GM18519 (cell line): Measurements from ENCODE around the gene VSIR.

Experiments
- ATAC-seq: cut with Tn5 transposase; IDR thresholded peaks from one replicate; pipeline ENCODE4 v1.9.1; 2021; ENCODE audit warnings: mild to moderate bottlenecking, moderate library complexity; ENCODE audit not compliant: unreplicated experiment, low FRiP score

Gene VSIR

DNA sequence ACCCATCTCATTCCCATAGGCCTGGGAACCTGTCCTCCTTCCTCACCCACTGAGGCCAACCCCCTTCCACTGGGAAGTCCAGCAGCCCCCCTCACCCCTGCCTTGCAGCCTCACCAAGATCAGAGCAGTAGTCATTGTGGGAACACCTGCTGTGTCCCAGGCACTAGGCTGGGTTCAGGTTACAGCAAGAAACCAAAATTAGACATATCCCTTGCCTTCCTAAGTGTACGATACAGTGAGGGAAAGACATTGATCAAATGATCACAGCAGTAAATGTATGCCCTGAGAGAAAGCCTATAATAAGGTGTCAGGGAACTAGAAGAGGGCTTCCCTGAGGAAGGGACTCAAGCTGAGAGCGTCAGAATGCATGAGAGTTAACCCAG lies 36.8 kb downstream of the VSIR start:
- no peak for ATAC-seq

DNA sequence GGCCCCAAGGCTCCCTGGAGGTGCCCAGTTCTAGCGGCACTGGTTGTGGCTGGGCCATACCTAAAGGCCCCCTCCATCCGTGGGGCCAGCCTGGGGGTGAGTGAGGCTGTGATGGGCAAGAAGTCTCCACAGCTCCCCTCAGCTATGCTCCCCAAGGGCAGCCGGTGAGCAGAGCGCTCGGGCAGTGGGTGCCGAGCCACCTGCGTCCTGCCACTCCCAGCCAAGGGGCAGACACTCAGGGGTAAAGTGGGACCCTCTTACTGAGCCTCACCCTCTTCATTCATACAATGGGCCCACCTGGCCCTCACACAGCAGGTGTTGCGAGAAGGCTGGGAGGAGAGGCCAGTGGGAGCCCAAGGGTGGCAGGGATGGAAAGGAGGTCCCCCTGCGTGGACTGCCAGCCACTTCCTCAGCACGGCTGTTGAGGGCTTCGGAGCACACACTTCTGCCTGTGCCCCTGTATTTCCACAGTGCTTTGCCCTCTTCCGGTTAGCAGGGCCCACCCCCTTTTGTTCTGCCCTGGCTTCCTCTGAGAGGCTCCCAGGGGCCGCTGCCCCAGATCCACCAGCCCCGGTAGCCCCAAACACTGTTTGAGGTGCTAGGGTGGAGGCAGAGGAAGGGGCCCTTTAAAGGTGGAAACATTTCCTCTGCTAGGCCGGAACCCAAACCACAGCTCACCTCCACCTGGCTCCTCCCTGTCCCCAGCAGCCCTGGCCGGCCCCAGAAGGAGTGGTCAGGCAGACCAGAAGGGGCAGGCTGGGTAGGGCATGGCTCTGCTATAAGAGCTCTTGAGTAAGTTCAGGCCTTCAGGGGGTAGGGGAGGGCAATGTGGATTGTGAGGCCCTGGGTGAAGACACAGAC lies 37.4 kb downstream of the VSIR start:
- ATAC-seq: no peak

GRCh38 chr10:71734797-71735196 lies 38.5 kb downstream of the VSIR start:
- ATAC-seq: no peak

DNA sequence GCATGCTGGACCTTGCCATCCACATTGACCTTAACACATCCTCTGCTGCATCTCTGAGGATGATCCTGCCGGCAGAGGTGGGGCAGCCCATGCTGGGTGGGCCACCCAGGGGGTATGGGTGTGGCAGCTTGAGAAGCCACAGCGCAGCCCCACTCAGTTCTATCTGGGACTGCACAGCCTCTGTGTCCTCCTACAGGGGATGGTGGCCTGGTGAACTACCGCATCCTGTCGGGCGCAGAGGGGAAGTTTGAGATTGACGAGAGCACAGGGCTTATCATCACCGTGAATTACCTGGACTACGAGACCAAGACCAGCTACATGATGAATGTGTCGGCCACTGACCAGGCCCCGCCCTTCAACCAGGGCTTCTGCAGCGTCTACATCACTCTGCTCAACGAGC lies 41.5 kb downstream of the VSIR start:
- ATAC-seq: no peak

DNA sequence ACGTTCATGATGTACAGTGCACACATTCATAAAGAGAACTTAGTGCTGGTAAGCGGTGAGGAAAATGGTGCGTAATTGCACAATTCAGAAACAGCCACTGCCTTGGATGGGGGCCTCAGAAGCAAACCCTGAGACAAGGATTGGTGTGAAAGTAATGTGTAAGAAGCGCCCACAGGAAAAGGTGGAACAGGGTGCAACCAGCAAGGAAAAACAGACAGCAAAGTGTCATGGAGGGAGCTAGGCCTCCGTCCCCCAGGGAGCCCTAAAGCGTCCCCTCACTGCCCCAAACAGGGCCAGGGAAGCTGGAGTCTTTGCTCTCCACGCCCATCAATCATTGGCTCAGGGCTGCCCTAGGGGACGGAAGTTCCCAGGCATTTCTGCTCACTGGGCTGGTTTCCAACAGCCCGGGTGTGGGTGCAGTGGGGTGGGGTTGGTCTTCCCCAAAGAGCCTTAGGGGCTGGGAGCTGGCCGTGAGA lies 44.1 kb downstream of the VSIR start:
- no peak for ATAC-seq

DNA sequence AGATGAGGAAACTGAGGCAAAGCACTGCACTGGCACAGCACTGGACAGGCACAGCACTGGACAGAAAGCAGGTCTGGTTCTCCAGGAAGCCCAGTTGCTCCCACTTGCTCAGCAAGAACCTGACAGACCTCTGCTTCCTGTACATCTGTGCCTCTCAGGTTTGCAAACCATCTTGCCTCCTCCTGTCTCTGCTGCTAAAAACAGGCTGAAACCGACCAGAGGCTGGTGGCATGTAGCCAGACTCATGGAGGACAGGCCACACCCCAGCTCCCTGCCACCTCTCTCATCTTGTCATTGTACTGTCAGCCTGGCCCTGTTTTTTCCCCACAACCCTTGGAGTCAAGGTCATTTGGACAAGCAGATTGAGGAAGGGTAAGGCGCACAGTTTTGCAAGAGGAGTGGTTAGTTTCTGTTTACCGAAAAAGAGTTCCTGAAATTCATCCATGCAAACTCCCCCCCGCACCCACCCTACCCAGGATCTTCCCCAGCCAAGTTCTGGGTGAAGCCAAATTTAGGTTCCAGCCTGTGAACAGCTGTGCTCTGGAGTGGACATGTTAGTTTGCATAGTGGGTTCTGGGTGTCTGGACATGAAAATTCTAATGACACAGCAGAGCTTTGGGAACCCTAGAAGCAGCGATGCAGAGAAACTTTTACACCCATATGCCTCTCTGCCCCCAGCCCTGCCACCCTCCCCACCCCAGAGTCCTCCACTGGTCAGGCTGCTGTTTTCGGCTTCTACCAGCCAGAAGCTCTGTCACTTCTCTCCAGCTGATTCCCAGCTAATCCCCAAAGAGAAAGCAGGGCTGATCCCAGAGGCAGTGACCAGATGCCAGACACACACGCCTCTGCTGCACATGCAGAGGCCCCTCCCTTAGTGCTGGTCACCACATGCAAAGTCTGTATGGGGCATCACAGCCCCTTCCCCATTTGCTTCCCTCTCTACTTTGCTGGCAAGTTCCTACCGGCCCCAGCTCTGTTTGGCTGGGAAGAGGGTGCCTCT lies 45.3 kb downstream of the VSIR start:
- no peak for ATAC-seq

- ATAC-seq: no peak
These were observed 46.1 kb downstream of the VSIR start for GRCh38 chr10:71727105-71727737.

GRCh38 chr10:71726580-71727104 lies 46.7 kb downstream of the VSIR start:
- no peak for ATAC-seq

GRCh38 chr10:71725998-71726579 lies 47.2 kb downstream of the VSIR start:
- no peak for ATAC-seq

- ATAC-seq: no peak
These were observed 48.1 kb downstream of the VSIR start for GRCh38 chr10:71725249-71725648.

- ATAC-seq: no peak
These were observed 48.8 kb downstream of the VSIR start for GRCh38 chr10:71724539-71724938.

- ATAC-seq: no peak
These were observed 50.0 kb downstream of the VSIR start for GRCh38 chr10:71723311-71723710.

- ATAC-seq: no peak
These were observed 50.5 kb downstream of the VSIR start for GRCh38 chr10:71722849-71723248.

DNA sequence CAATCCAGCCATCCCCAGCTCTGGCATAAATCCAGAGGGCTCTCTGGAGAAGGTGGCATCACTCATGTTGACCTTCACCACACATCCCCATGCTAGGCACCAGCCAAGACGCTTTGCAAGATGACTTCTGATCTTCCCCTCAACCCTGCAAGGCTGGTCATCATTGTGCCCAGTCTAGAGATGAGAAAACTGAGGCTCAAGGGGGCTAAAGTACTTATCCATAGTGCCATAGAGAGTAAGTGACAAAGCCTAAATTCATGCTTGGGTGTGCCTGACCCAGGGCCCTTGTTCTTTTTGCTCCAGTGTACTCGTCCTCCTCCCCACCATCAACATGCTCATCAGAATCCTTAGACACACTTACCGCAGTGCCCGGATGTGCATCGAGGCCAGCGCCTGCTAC lies 52.0 kb downstream of the VSIR start:
- no peak for ATAC-seq

GRCh38 chr10:71720288-71720687 lies 53.0 kb downstream of the VSIR start:
- ATAC-seq: no peak

DNA sequence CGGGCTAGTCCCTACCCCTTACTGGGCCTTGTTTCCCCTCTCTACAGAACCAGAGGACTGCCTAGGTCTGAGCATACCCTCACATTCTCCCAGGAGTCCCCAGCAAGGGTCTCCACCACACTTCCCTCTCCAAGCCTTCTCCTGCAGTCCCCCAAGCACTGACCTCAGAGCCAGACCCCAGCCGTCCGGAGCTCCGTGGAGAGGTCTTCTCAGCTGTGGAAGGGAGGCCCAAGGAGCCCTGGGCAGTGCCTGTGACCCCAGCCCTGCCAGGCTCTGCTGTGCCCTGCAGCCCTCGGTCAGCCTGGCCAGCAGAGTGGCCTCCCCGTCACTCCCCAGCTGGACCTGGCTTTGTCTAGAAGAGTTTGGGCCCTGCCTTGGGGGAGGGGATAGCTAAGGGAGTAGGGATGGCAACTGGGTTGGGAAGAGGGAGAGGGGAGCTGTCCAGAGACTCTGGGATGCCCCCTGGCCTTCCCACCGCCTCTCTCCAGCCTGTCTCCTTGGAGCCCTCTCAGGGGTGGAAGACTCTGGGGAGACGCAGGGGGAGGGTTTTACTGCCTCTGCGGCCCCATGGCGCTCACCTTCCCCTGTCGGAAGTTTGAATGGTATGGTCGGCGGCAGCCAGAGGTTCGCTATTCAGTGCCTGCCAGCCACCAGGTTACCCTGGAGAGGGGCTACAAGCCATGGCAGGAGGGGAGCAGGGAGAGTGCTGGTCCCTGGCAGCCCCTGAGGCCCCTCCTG lies 53.7 kb downstream of the VSIR start, which contains the start of gene C10orf105:
TSS of gene C10orf105 (minus strand) at position 315 of the 738 bp plus-strand sequence. CDS start 3,441 bp downstream, outside the sequence.
- ATAC-seq: no peak

GRCh38 chr10:71719042-71719441 lies 54.3 kb downstream of the VSIR start:
- ATAC-seq: no peak

GRCh38 chr10:71718165-71718698 lies 55.1 kb downstream of the VSIR start:
- no peak for ATAC-seq

DNA sequence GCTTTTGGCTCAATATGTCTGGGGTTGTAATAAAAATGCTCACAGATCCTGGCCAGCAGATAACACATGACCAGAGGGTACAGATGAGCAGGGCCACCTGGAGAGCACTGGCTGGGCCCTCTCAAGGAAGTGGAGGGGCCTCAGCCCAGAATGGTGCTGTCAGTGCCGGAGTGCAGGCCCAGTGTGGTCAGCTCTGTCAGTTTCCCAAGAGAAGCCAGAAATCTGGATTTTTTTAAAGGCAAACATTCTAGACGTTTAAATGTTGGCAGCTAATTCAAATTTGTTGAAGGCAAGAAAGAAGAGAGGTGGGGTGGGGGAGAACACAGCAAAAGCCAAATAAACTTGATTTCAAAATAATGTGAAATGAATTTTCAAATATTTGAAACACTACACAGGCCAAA lies 55.8 kb downstream of the VSIR start:
- ATAC-seq: no peak
